PFSK-1 (cell line): ENCODE measurements around the gene IRF5.

Experiments used
- FOXP2 ChIP-seq: optimal IDR thresholded peaks from 2 replicates; pipeline ENCODE3; 2011; ENCODE audit warnings: borderline replicate concordance, control low read depth, inconsistent platforms; ENCODE audit not compliant: insufficient read depth; ENCODE audit errors: extremely low read length, extremely low read depth
- POLR2AphosphoS5 ChIP-seq: IDR thresholded peaks from 2 replicates; pipeline ENCODE4 v1.6.1; 2012; ENCODE audit warnings: low read depth, mild to moderate bottlenecking, control low read depth, low read length, moderate library complexity
- REST ChIP-seq, 2 experiments: IDR thresholded peaks; 2 replicates each; pipeline versions ENCODE4 v1.6.1 to v1.8.0; 2011 to 2012; ENCODE audit warnings: low read depth in 2 of 2, low read length in 2 of 2, control low read depth in 1 of 2, inconsistent platforms in 1 of 2, mild to moderate bottlenecking in 1 of 2, moderate library complexity in 1 of 2; ENCODE audit not compliant: insufficient read depth in 1 of 2
- SIN3A ChIP-seq: IDR thresholded peaks from 2 replicates; pipeline ENCODE4 v1.6.1; 2012; ENCODE audit warnings: mild to moderate bottlenecking, low read length, moderate library complexity, borderline replicate concordance; ENCODE audit not compliant: insufficient read depth
- TAF1 ChIP-seq: IDR thresholded peaks from 2 replicates; pipeline ENCODE4 v1.6.1; 2012; ENCODE audit warnings: low read length, control low read depth, borderline replicate concordance; ENCODE audit not compliant: insufficient read depth

- TF ChIP-seq SIN3A (no peak), REST (IDR thresholded peaks at IDR 0.05; ENCODE audit: insufficient read depth in 1 of 2, low read depth in 2 of 2, low read length in 2 of 2) (no peak), POLR2AphosphoS5 (no peak), TAF1 (no peak), FOXP2 (no peak)
Observed at GRCh38 chr7:128893251-128894100, 44.3 kb upstream of the IRF5 start.
